Stimulated activated CD8-positive, alpha-beta memory T cell treated with anti-CD3 and anti-CD28 coated beads, Interleukin-4, amount 100 ng/mL, for 1 hour (primary cell): ENCODE measurements around the gene PDE4D.

Source experiments
- DNase-seq, 2 donors: peaks; one replicate each; pipeline ENCODE4 v3.0.0-alpha.2; 2020; ENCODE audit warnings: low read depth in 2 of 2, low spot score in 1 of 2

The PDE4D gene

DNA sequence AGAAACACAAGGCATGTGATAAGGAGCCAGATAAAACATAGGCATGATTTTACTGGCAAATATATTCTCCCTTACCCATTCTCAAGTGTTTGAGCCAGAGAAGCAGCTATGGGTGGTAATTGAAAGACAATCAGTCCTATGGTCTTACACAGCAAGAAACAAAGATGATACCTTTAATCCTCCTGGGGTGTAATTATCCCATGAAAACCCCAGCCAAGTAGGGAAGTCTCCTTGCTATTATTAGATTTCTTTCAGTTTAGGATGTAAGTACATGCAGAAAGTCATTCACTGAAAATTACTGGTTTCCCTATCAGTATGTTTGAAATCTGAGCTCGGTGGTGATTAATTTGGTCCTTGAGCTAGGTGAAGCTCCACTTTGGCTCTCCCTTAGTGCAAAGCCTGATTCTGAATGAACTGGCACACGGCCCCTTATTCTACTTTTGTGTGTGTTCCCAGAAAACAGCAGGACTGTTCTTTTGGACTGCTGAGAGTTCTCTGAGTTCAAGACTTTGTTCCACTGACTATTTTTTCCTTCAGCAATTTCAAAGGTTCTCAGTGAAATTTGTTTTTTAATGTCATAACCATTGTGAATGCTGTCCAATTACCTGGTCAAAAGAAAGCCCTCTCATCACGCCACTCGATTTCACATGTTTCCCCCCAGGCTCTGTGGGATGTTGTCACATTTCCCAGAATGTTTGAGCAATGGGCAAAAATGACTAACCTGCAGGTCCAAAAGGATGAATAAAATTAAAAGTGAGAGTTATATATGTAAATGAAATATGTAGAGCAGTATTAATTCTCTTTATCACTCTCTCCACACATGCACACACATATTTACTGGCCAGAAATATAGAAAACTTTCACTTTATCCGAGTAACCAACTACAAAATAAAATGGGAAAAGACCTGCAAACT, 967.6 kb downstream of the PDE4D start:
- DNase-seq: no peak

DNA sequence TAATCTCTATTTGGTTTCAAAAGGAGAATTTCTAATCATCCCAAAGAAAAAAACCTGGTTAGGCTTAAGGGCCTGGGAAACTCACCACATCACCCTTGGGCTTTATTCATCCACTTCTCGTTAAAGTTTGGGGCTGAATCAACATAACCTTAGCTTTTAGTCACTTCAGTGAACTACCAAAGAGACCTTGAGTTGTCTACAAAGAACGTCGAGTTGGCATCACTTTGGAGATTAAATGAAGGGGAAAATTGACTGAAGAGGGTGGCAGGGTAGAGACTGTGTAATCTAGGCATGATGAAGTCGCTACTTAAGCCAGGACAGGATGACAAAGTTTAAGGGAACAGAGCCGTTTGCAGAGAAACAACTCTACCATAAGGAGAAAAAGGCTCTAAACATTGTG, 969.2 kb downstream of the PDE4D start:
- DNase-seq: no peak

DNA sequence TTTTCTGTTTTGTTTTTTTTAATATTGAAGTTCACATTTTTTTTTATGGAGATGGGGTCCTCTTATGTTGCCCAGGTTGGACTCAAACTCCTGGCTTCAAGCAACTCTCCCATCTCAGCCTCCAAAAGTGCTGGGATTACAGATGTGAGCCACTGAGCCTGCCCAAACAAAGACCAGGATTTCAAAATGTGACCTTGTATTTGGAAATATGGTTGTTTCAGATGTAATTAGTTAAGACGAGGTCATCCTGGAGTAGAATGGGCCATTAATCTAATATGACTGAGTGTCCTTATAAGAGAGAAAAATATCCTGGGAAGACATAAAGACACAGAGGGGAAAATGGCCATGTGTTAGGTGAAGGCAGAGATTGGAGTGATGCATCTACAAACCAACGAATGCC, 970.2 kb downstream of the PDE4D start:
- DNase-seq: no peak

DNA sequence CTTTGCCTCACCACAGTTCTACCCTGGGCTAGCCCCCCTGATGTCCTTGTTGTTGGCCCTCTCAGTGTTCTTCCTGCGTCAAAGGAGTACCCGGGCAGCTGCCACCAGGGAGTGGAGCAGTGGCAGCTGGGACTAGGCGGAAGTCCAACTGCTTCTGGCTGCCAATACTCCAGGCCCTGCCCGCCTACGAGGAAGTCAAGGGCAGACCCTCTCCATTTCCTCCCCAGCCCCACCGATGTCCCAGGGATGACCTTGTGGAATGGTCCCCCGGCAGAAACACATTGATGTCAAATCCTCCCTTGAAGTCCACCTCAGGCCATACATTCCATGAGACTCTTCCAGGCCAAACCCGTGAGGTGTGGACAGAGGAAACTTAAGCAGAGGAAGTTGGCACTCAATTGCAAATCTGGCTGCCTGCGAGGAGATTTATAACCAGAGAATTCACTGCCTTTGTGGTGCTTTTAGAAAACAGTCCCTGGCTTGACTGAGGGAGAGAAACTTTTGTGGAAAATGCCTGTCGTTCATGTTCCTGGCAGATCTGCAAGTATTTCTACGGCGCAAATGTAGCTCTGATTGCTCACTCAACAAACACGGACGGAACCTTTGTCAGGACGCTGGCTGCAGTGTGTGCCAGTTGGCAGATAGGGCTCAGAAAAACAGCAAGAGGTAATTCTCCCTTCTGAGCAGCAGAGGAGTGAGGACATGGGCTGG, 970.9 kb downstream of the PDE4D start:
- DNase-seq: no peak

DNA sequence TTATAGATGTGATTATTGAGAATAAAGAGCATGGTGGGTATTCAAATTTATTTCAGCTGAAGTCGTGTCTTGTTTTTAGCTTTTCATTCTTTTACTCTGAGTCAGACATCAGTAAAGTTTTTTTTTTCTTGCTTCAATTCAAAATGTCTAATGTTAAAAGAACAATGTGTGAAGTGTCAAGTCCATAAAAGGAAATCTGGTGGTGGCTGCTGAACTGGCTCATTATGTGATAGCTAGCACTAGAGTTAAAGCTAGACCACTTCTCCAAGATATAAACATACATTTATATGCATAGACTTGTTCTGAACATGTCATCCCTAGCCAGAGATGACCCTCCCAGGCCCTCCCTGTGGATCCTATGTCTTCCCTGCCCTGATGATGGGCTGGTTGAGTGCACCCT, 972.4 kb downstream of the PDE4D start:
- DNase-seq: no peak

DNA sequence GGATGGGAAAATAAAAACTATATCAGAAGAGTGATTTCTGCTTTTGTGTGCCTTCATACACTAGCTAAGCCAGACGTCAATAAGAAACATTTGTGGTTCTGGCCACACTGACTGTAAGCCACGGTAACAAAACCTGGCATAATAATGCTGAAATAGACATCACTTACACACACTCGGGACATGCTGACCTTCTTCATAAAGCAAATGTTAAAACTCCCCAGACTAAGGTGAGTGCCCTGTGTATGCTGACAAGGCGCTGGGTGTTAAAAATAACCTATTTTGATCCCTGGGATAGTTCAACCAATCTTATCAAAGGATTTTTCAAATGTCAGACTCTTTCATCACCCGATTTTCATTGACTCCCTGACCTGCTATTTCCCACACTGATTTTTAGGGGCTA, 973.7 kb downstream of the PDE4D start:
- no peak for DNase-seq
